ENCODE measurements around the gene GALNT18.

GALNT18 gene

GRCh38 chr11:11668781-11669180 is 47.0 kb upstream of the GALNT18 start:
- POLR2A ChIA-PET = no interaction called here
- TF ChIP-seq ZNF561 (tag by site-specific recombination; IDR thresholded peaks at IDR 0.05; ENCODE audit: borderline replicate concordance) (no peak), ZIC2 (tag by site-specific recombination; IDR thresholded peaks at IDR 0.05) (no peak), ZNF549 (tag by site-specific recombination; IDR thresholded peaks at IDR 0.05) (no peak), ZNF366 (tag by site-specific recombination; conservative IDR thresholded peaks at IDR 0.05) (no peak), ZNF2 (tag by site-specific recombination; IDR thresholded peaks at IDR 0.05) (no peak), ZNF624 (tag by site-specific recombination; IDR thresholded peaks at IDR 0.05) (no peak), ZNF239 (tag by site-specific recombination; IDR thresholded peaks at IDR 0.05) (no peak), ZNF544 (tag by site-specific recombination; IDR thresholded peaks at IDR 0.05) (no peak), ZNF664 (tag by site-specific recombination; IDR thresholded peaks at IDR 0.05) (no peak), KLF10 (tag by site-specific recombination; IDR thresholded peaks at IDR 0.05) (no peak), ZNF433 (tag by site-specific recombination; IDR thresholded peaks at IDR 0.05; ENCODE audit: low read depth) (no peak), PATZ1 (tag by site-specific recombination; IDR thresholded peaks at IDR 0.05) (no peak), ZEB2 (tag by site-specific recombination; IDR thresholded peaks at IDR 0.05) (no peak)
- Histone ChIP-seq H3K9me3 (ENCODE audit: control insufficient read depth, insufficient read depth, low read depth, low read length) (no peaks in the 10 kb centered on the region), H3K4me1 (ENCODE audit: control insufficient read depth, insufficient read depth, low read length) (no peaks in the 10 kb centered on the region), H3K4me3 (ENCODE audit: low read depth, low read length) (no peak overlapping the region), H3K27ac (ENCODE audit: extremely low read depth, low read depth, low read length) (no peak overlapping the region), H3K36me3 (ENCODE audit: control insufficient read depth in 2 of 2, insufficient read depth in 1 of 2, low read length in 2 of 2) (no peaks in the 10 kb centered on the region)
- CTCF ChIA-PET = interaction anchor here (0.5 to 0.8 kb wide), 3 partner anchors 103 to 735 kb away, joined by 3 to 4 read pairs (median 3); no protein-coding TSS in a partner anchor

DNA sequence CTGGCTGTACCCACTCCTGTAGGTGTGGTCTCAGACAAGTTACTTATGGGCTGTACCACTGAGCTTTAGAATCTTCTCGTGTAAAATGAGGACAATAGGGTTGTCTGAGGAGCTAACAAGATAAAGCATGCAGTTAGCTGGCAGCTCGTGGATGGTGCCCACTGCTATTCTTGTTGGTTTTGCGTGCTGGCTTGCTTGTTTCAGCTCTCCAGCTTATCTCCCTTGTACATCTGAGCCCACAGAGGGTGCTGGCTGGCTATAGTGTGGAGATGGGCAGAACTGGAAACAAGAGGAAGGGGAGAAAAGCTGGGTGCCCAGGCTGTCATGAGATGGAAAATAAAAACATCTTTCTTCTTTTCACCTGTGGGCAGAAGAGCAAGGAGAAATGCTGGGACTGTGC is 46.5 kb upstream of the GALNT18 start:
- Histone ChIP-seq H3K9me3 (ENCODE audit: control insufficient read depth, insufficient read depth, low read depth, low read length) (no peaks in the 10 kb centered on the region), H3K27ac (ENCODE audit: extremely low read depth, low read depth, low read length) (no peak overlapping the region), H3K4me1 (ENCODE audit: control insufficient read depth, insufficient read depth, low read length) (no peaks in the 10 kb centered on the region), H3K4me3 (ENCODE audit: low read depth, low read length) (no peak overlapping the region), H3K36me3 (ENCODE audit: control insufficient read depth in 2 of 2, insufficient read depth in 1 of 2, low read length in 2 of 2) (no peaks in the 10 kb centered on the region)
- POLR2A ChIA-PET = no interaction called here
- no peak for TF ChIP-seq GLI2 (tag by site-specific recombination; IDR thresholded peaks at IDR 0.05; ENCODE audit: borderline replicate concordance, low read depth)
- no peak for TF ChIP-seq ZBTB10 (tag by site-specific recombination; IDR thresholded peaks at IDR 0.05)
- TF ChIP-seq ZNF37A (tag by site-specific recombination; IDR thresholded peaks at IDR 0.05) = no peak
- no peak for TF ChIP-seq ZNF132 (tag by site-specific recombination; IDR thresholded peaks at IDR 0.05; ENCODE audit: borderline replicate concordance)
- no peak for TF ChIP-seq ZNF549 (tag by site-specific recombination; IDR thresholded peaks at IDR 0.05)
- TF ChIP-seq ZXDB (tag by site-specific recombination; IDR thresholded peaks at IDR 0.05) = no peak
- CTCF ChIA-PET = interaction anchor here (0.5 to 1.3 kb wide), 3 partner anchors 53 to 631 kb away, joined by 3 read pairs; no protein-coding TSS in a partner anchor

DNA sequence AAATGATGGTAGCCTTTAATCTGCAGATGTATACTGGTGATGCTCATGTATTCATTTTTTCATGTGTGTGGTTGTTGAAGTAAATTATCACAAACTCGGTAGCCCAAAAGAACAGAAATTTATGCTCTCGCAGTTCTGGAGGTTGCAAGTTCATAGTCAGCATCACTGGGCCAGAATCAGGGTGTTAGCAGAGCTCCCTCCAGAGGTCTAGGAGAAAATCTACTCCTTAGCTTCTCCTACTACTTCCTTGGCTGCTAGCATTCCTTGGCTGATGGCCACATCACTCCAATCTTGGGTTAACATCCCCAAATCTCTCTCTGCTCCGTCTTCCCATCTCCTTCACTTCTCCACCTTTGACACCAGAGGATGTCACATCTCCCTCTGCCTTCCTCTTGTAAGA is 45.3 kb upstream of the GALNT18 start:
- ChIA-PET POLR2A (no interaction called here), CTCF (interaction anchor here (0.6 to 1.3 kb wide), 3 partner anchors 614 to 686 kb away, joined by 3 to 5 read pairs (median 4); no protein-coding TSS in a partner anchor)
- no peak overlapping the region for H3K27ac ChIP-seq (ENCODE audit: extremely low read depth, low read depth, low read length)
- no peak overlapping the region for H3K4me3 ChIP-seq (ENCODE audit: low read depth, low read length)
- H3K9me3 ChIP-seq (ENCODE audit: control insufficient read depth, insufficient read depth, low read depth, low read length) = no peaks in the 10 kb centered on the region
- H3K4me1 ChIP-seq (ENCODE audit: control insufficient read depth, insufficient read depth, low read length) = no peaks in the 10 kb centered on the region
- H3K36me3 ChIP-seq (ENCODE audit: control insufficient read depth in 2 of 2, insufficient read depth in 1 of 2, low read length in 2 of 2) = no peaks in the 10 kb centered on the region
- no peak for TF ChIP-seq ZNF624 (tag by site-specific recombination; IDR thresholded peaks at IDR 0.05)
- no peak for TF ChIP-seq ZBTB21 (tag by site-specific recombination; IDR thresholded peaks at IDR 0.05)
- no peak for TF ChIP-seq ZNF555 (tag by site-specific recombination; conservative IDR thresholded peaks at IDR 0.05)
- TF ChIP-seq ZNF629 (tag by site-specific recombination; IDR thresholded peaks at IDR 0.05) = no peak
- TF ChIP-seq ZNF707 (tag by site-specific recombination; IDR thresholded peaks at IDR 0.05) = no peak
- TF ChIP-seq ZNF394 (tag by site-specific recombination; IDR thresholded peaks at IDR 0.05; ENCODE audit: borderline replicate concordance) = no peak
- TF ChIP-seq KLF8 (tag by site-specific recombination; IDR thresholded peaks at IDR 0.05) = no peak
- TF ChIP-seq ZBTB44 (tag by site-specific recombination; IDR thresholded peaks at IDR 0.05) = no peak
- no peak for TF ChIP-seq ZNF133 (tag by site-specific recombination; IDR thresholded peaks at IDR 0.05)
- TF ChIP-seq ZNF184 (tag by site-specific recombination; IDR thresholded peaks at IDR 0.05) = no peak
- no peak for TF ChIP-seq ZNF561 (tag by site-specific recombination; IDR thresholded peaks at IDR 0.05; ENCODE audit: borderline replicate concordance)
- no peak for TF ChIP-seq ZNF830 (tag by site-specific recombination; IDR thresholded peaks at IDR 0.05; ENCODE audit: low read depth)
